Ramos (cell line): ENCODE measurements around the gene PCDH12.
"Not testable (repeated sequence)": the region's sequence is repeated elsewhere in the genome, so short reads cannot be mapped to it uniquely, and the experiment has no call there.

Experiments
- in situ Hi-C: fragments of 300-500 bp; cut with MboI; formaldehyde crosslinking; loops from one replicate; pipeline ENCODE4 v1.14.3; 2022; ENCODE audit warnings: low sequenced_read_pairs; ENCODE audit not compliant: unreplicated experiment

Gene PCDH12

GRCh38 chr5:141941779-141942178 lies 16.2 kb downstream of the PCDH12 start:
- in situ Hi-C loops, result no loop called here

GRCh38 chr5:141941307-141941706 lies 16.7 kb downstream of the PCDH12 start:
- in situ Hi-C loops, result no loop called here

GRCh38 chr5:141940695-141941271 lies 17.2 kb downstream of the PCDH12 start:
- in situ Hi-C loops, result no loop called here

GRCh38 chr5:141935538-141935937 lies 22.5 kb downstream of the PCDH12 start:
- in situ Hi-C loops, result no loop called here

GRCh38 chr5:141934099-141934844 lies 23.7 kb downstream of the PCDH12 start:
- in situ Hi-C loops, result no loop called here

GRCh38 chr5:141933151-141933550 lies 24.9 kb downstream of the PCDH12 start:
- in situ Hi-C loops, result no loop called here

GRCh38 chr5:141931694-141932093 lies 26.3 kb downstream of the PCDH12 start:
- in situ Hi-C loops, result no loop called here

GRCh38 chr5:141929398-141930058 lies 28.5 kb downstream of the PCDH12 start:
- in situ Hi-C loops, result no loop called here

GRCh38 chr5:141928051-141928450 lies 30.0 kb downstream of the PCDH12 start:
- in situ Hi-C loops, result no loop called here

- in situ Hi-C loops, result no loop called here
Observed at GRCh38 chr5:141926434-141926833, 31.6 kb downstream of the PCDH12 start.

- in situ Hi-C loops, result no loop called here
Observed at GRCh38 chr5:141923448-141924313, 34.3 kb downstream of the PCDH12 start, which contains the start of gene DELE1. Gene DELE1, plus strand, starts transcription at chr5:141923871. Its CDS starts 71 bp downstream, at chr5:141923942.

GRCh38 chr5:141922827-141923447 lies 35.1 kb downstream of the PCDH12 start:
- in situ Hi-C loops, result not testable (repeated sequence)

GRCh38 chr5:141920771-141921170 lies 37.2 kb downstream of the PCDH12 start:
- in situ Hi-C loops, result no loop called here

GRCh38 chr5:141919218-141920119 lies 38.5 kb downstream of the PCDH12 start:
- in situ Hi-C loops, result no loop called here

GRCh38 chr5:141917760-141918159 lies 40.2 kb downstream of the PCDH12 start:
- in situ Hi-C loops, result no loop called here

GRCh38 chr5:141916522-141916921 lies 41.5 kb downstream of the PCDH12 start:
- in situ Hi-C loops, result no loop called here

- in situ Hi-C loops, result no loop called here
Observed at GRCh38 chr5:141915881-141916336, 42.1 kb downstream of the PCDH12 start.

GRCh38 chr5:141914797-141915196 lies 43.2 kb downstream of the PCDH12 start:
- in situ Hi-C loops, result no loop called here

GRCh38 chr5:141914199-141914743 lies 43.7 kb downstream of the PCDH12 start:
- in situ Hi-C loops, result no loop called here
